HEK293T (cell line): Measurements from ENCODE around the gene C19orf85.
"Not testable (repeated sequence)": the region's sequence is repeated elsewhere in the genome, so short reads cannot be mapped to it uniquely, and the experiment has no call there.

Experiments
- ARNT ChIP-seq: fragments of 450-650 bp; IDR thresholded peaks from 2 replicates; pipeline ENCODE4 v1.6.1; 2017; ENCODE audit warnings: mild to moderate bottlenecking
- BHLHE40 ChIP-seq: fragments of 450-650 bp; IDR thresholded peaks from 2 replicates; pipeline ENCODE4 v1.6.1; 2016; ENCODE audit warnings: mild to moderate bottlenecking, moderate library complexity, borderline replicate concordance
- CTBP1 ChIP-seq: fragments of 450-650 bp; IDR thresholded peaks from 2 replicates; pipeline ENCODE4 v1.6.1; 2016; ENCODE audit warnings: borderline replicate concordance
- FOXA1 ChIP-seq: fragments of 450-650 bp; IDR thresholded peaks from 2 replicates; pipeline ENCODE4 v1.6.1; 2016; ENCODE audit warnings: mild to moderate bottlenecking
- FOXK2 ChIP-seq: fragments of 450-650 bp; IDR thresholded peaks from 2 replicates; pipeline ENCODE4 v1.6.1; 2016; ENCODE audit warnings: mild to moderate bottlenecking
- FOXM1 ChIP-seq: fragments of 450-650 bp; IDR thresholded peaks from 2 replicates; pipeline ENCODE4 v1.6.1; 2017; ENCODE audit warnings: mild to moderate bottlenecking, borderline replicate concordance
- HDGF ChIP-seq: fragments of 450-650 bp; IDR thresholded peaks from 2 replicates; pipeline ENCODE4 v1.6.1; 2017; ENCODE audit warnings: antibody characterized with exemption, borderline replicate concordance
- L3MBTL2 ChIP-seq: fragments of 450-650 bp; conservative IDR thresholded peaks from 2 replicates; pipeline ENCODE4 v1.6.1; 2016; ENCODE audit warnings: mild to moderate bottlenecking
- PKNOX1 ChIP-seq: fragments of 450-650 bp; IDR thresholded peaks from 2 replicates; pipeline ENCODE4 v1.6.1; 2016
- SP1 ChIP-seq: fragments of 450-650 bp; IDR thresholded peaks from 2 replicates; pipeline ENCODE4 v1.6.1; 2017
- SUZ12 ChIP-seq: fragments of 450-650 bp; IDR thresholded peaks from 2 replicates; pipeline ENCODE4 v1.6.1; 2016; ENCODE audit warnings: mild to moderate bottlenecking
- TARDBP ChIP-seq: fragments of 450-650 bp; IDR thresholded peaks from 2 replicates; pipeline ENCODE4 v1.6.1; 2016
- ZNF384 ChIP-seq: fragments of 450-650 bp; IDR thresholded peaks from 2 replicates; pipeline ENCODE4 v1.6.1; 2016

- TF ChIP-seq TARDBP, ARNT, BHLHE40, FOXM1, SP1, SUZ12, FOXA1, CTBP1, L3MBTL2, FOXK2, HDGF, PKNOX1, ZNF384: not testable (repeated sequence)
These were observed 16.4 kb downstream of the C19orf85 start for GRCh38 chr19:55448175-55448490.
